GOT3 (cell line): ENCODE data around the gene EXOC6.

ENCODE experiments used
- DNase-seq: peaks from one replicate; lab custom pipeline; 2025; ENCODE audit warnings: mixed read lengths; lab: John Stamatoyannopoulos, UW

Gene EXOC6

GRCh38 chr10:93027508-93027907, 179.2 kb downstream of the EXOC6 start:
- no peak for DNase-seq

- DNase-seq: no peak
Observed at GRCh38 chr10:93028883-93029282, 180.6 kb downstream of the EXOC6 start.

GRCh38 chr10:93030409-93030808, 182.1 kb downstream of the EXOC6 start:
- no peak for DNase-seq

- DNase-seq: no peak
Observed at GRCh38 chr10:93032105-93032808, 183.9 kb downstream of the EXOC6 start.

GRCh38 chr10:93032809-93033137, 184.5 kb downstream of the EXOC6 start:
- no peak for DNase-seq

GRCh38 chr10:93034426-93034825, 186.1 kb downstream of the EXOC6 start:
- DNase-seq: no peak

GRCh38 chr10:93039110-93039509, 190.8 kb downstream of the EXOC6 start:
- no peak for DNase-seq

GRCh38 chr10:93039721-93040120, 191.4 kb downstream of the EXOC6 start:
- no peak for DNase-seq

GRCh38 chr10:93054486-93054885, 206.2 kb downstream of the EXOC6 start:
- DNase-seq: no peak

- no peak for DNase-seq
Observed at GRCh38 chr10:93058139-93058538, 209.8 kb downstream of the EXOC6 start.

GRCh38 chr10:93059975-93060886, 211.9 kb downstream of the EXOC6 start, which contains the start of gene CYP26C1:
Gene CYP26C1 (plus strand): TSS chr10:93060798. CDS start chr10:93061264, 466 bp downstream.
- no peak for DNase-seq

GRCh38 chr10:93060887-93061593, 212.7 kb downstream of the EXOC6 start:
- no peak for DNase-seq

- no peak for DNase-seq
Observed at GRCh38 chr10:93061594-93062513, 213.5 kb downstream of the EXOC6 start.

- no peak for DNase-seq
Observed at GRCh38 chr10:93062514-93063143, 214.3 kb downstream of the EXOC6 start.

- no peak for DNase-seq
Observed at GRCh38 chr10:93063144-93063976, 215.0 kb downstream of the EXOC6 start.

GRCh38 chr10:93063977-93064660, 215.8 kb downstream of the EXOC6 start:
- DNase-seq: no peak

- no peak for DNase-seq
Observed at GRCh38 chr10:93064874-93065660, 216.7 kb downstream of the EXOC6 start.

GRCh38 chr10:93065675-93066543, 217.6 kb downstream of the EXOC6 start:
- no peak for DNase-seq
